A549 (cell line): ENCODE measurements around the gene CARD9. TPM values are rescaled to one million over a fixed set of nuclear protein-coding genes. Genes with fewer than 3 reads are reported as not detected.
A peak's percentile ranks its signal among the peaks of the same experiment; 100 is the strongest.

ENCODE experiments used
- ATAC-seq, 2 experiments: fragments of 200-7000 bp in 1 of 2; fragments of >200 bp in 1 of 2; cut with Nextera tagmentation in 1 of 2; cut with Tn5 transposase in 1 of 2; 3 replicates each; pipeline versions ENCODE4 v1.8.0 to v1.9.1; 2018 to 2020; ENCODE audit warnings: mild to moderate bottlenecking in 1 of 2, moderate library complexity in 1 of 2
- CTCF ChIA-PET: fragments of 300-600 bp; sonication (Branson Sonifier 250); formaldehyde crosslinking; extraction: SDS; loops from one replicate; lab custom pipeline; 2021; ENCODE audit warnings: antibody characterized with exemption, inconsistent platforms; lab: Yijun Ruan, JAX
- POLR2A ChIA-PET: fragments of 350-600 bp; formaldehyde crosslinking; extraction: SDS; loops from one replicate; lab custom pipeline; 2021; ENCODE audit warnings: antibody characterized with exemption, inconsistent platforms; lab: Yijun Ruan, JAX
- DNase-seq, 2 experiments: peaks; one replicate each; pipeline versions ENCODE4 v3.0.0 to v3.0.0-alpha.2; 2011 to 2016; ENCODE audit warnings: low read depth in 1 of 2, low spot score in 1 of 2
- FAIRE-seq: peaks from 2 replicates; lab custom pipeline; 2011; peaks lifted over from hg19 to GRCh38; lab: Jason Lieb, UNC
- H3K27ac ChIP-seq, 2 experiments: fragments of >200 bp; sonication (Bioruptor Twin); formaldehyde crosslinking; 3 replicates each; pipeline ENCODE4 v1.5.1; 2016 to 2017
- H3K4me1 ChIP-seq: fragments of >200 bp; sonication (Bioruptor Twin); formaldehyde crosslinking; 3 replicates; pipeline ENCODE4 v1.6.1; 2016
- H3K4me2 ChIP-seq: fragments of >200 bp; sonication (Bioruptor Twin); formaldehyde crosslinking; 3 replicates; pipeline ENCODE4 v1.6.1; 2016
- H3K4me3 ChIP-seq: fragments of >200 bp; sonication (Bioruptor Twin); formaldehyde crosslinking; 3 replicates; pipeline ENCODE4 v1.5.1; 2016
- H3K9me3 ChIP-seq: fragments of >200 bp; sonication (Bioruptor Twin); formaldehyde crosslinking; 3 replicates; pipeline ENCODE4 v1.6.1; 2016
- BCL3 ChIP-seq: fragments of >200 bp; sonication (Bioruptor Twin); formaldehyde crosslinking; IDR thresholded peaks from 3 replicates; pipeline ENCODE4 v1.6.1; 2016
- CTCF ChIP-seq: fragments of >200 bp; sonication (Bioruptor Twin); formaldehyde crosslinking; IDR thresholded peaks from 3 replicates; pipeline ENCODE4 v1.5.1; 2016
- EP300 ChIP-seq, 2 experiments: fragments of >200 bp; sonication (Bioruptor Twin); formaldehyde crosslinking; IDR thresholded peaks; 2 replicates in 1 of 2; 3 replicates in 1 of 2; pipeline ENCODE4 v1.6.1; 2016 to 2017
- ESRRA ChIP-seq: fragments of 150-350 bp; IDR thresholded peaks from 2 replicates; pipeline ENCODE4 v1.6.1; 2014; ENCODE audit warnings: mild to moderate bottlenecking, low read length, borderline replicate concordance
- FOSB ChIP-seq: fragments of 250-450 bp; sonication (Bioruptor Pico); IDR thresholded peaks from 2 replicates; pipeline ENCODE4 v1.5.0; 2020; ENCODE audit warnings: mild to moderate bottlenecking, moderate library complexity
- FOSL2 ChIP-seq, 2 experiments: fragments of 450-650 bp in 1 of 2; fragments of >200 bp in 1 of 2; sonication (Bioruptor Twin) in 1 of 2; formaldehyde crosslinking; IDR thresholded peaks; 2 replicates each; pipeline versions ENCODE4 v1.5.0 to v1.6.1; 2016 to 2020; ENCODE audit warnings: mild to moderate bottlenecking in 1 of 2, moderate library complexity in 1 of 2
- HDAC2 ChIP-seq: fragments of 200-600 bp; sonication (generic); IDR thresholded peaks from 2 replicates; pipeline ENCODE4 v1.6.1; 2016
- JUNB ChIP-seq: fragments of >200 bp; sonication (Bioruptor Twin); formaldehyde crosslinking; IDR thresholded peaks from 2 replicates; pipeline ENCODE4 v1.6.1; 2016
- KDM5A ChIP-seq: fragments of 200-600 bp; sonication (generic); IDR thresholded peaks from 2 replicates; pipeline ENCODE4 v1.6.1; 2016; ENCODE audit warnings: antibody characterized with exemption, mild to moderate bottlenecking
- MAFK ChIP-seq: fragments of 450-650 bp; IDR thresholded peaks from 2 replicates; pipeline ENCODE4 v1.6.1; 2014; ENCODE audit not compliant: partially characterized antibody
- MAX ChIP-seq: IDR thresholded peaks from 2 replicates; pipeline ENCODE4 v1.6.1; 2012
- MAZ ChIP-seq: fragments of 150-350 bp; IDR thresholded peaks from 2 replicates; pipeline ENCODE4 v1.6.1; 2014; ENCODE audit warnings: antibody characterized with exemption, low read depth, low read length, borderline replicate concordance
- NR3C1 ChIP-seq: fragments of >200 bp; sonication (Bioruptor Twin); formaldehyde crosslinking; IDR thresholded peaks from 3 replicates; pipeline ENCODE4 v1.6.1; 2017
- PHF8 ChIP-seq: fragments of 200-600 bp; sonication (generic); IDR thresholded peaks from 2 replicates; pipeline ENCODE4 v1.6.1; 2016; ENCODE audit warnings: low read depth, mild to moderate bottlenecking, antibody characterized with exemption, moderate library complexity, borderline replicate concordance
- POLR2AphosphoS2 ChIP-seq: conservative IDR thresholded peaks from 2 replicates; pipeline ENCODE4 v1.6.1; 2012; ENCODE audit warnings: low read length, improper control_type of control experiment, inconsistent platforms
- RAD21 ChIP-seq, 2 experiments: fragments of >200 bp in 1 of 2; sonication (Bioruptor Twin) in 1 of 2; formaldehyde crosslinking in 1 of 2; IDR thresholded peaks in 1 of 2; conservative IDR thresholded peaks in 1 of 2; 2 replicates in 1 of 2; 3 replicates in 1 of 2; pipeline ENCODE4 v1.6.1; 2012 to 2018; ENCODE audit warnings: inconsistent platforms in 1 of 2
- RARB ChIP-seq: fragments of 250-450 bp; sonication (Bioruptor Pico); IDR thresholded peaks from 2 replicates; pipeline ENCODE4 v1.8.0; 2021; ENCODE audit warnings: mild to moderate bottlenecking, moderate library complexity
- RCOR1 ChIP-seq: fragments of 150-350 bp; IDR thresholded peaks from 2 replicates; pipeline ENCODE4 v1.6.1; 2014; ENCODE audit warnings: antibody characterized with exemption, low read length, low read depth
- RFX5 ChIP-seq: fragments of 450-650 bp; IDR thresholded peaks from 2 replicates; pipeline ENCODE4 v1.7.1; 2014; ENCODE audit warnings: antibody characterized with exemption, mild to moderate bottlenecking, moderate library complexity
- RNF2 ChIP-seq: fragments of 200-600 bp; sonication (generic); IDR thresholded peaks from 2 replicates; pipeline ENCODE4 v1.6.1; 2016; ENCODE audit warnings: low read depth, mild to moderate bottlenecking, antibody characterized with exemption, moderate library complexity, borderline replicate concordance
- SMC3 ChIP-seq: fragments of >200 bp; sonication (Bioruptor Twin); formaldehyde crosslinking; IDR thresholded peaks from 3 replicates; pipeline ENCODE4 v1.6.1; 2018; ENCODE audit warnings: inconsistent platforms
- WGBS: methylation state at CpG from one replicate; pipeline ENCODE4 v1.1.6; 2017; ENCODE audit errors: missing lambda C conversion rate; 5-methylcytosine and 5-hydroxymethylcytosine counted together
- polyA plus RNA-seq, 4 experiments: library from polyadenylated mRNA; depleted of rRNA in 3 of 4; stranded (reverse); fragments of >200 nt; fragmentation: RNase III in 1 of 4; extraction: RNeasy Plus Mini Kit Qiagen cat#74134 plus additional on column Dnase treatment in 1 of 4; gene quantifications; 2 replicates in 3 of 4; 3 replicates in 1 of 4; pipeline ENCODE4 v1.2.3, GENCODE V29; 2011 to 2017
- TF ChIP-seq, protein P1 (sequence below): IDR thresholded peaks from 2 replicates; pipeline ENCODE4 v1.6.1; 2012
- TF ChIP-seq, protein P2 (sequence below): IDR thresholded peaks from 2 replicates; pipeline ENCODE4 v1.6.1; 2012; ENCODE audit warnings: low read depth, borderline replicate concordance

Gene CARD9
- polyA plus RNA-seq, 2 of the 4 experiments (the other 2 are of a cell fraction): 0.21 to 0.94 TPM

DNA sequence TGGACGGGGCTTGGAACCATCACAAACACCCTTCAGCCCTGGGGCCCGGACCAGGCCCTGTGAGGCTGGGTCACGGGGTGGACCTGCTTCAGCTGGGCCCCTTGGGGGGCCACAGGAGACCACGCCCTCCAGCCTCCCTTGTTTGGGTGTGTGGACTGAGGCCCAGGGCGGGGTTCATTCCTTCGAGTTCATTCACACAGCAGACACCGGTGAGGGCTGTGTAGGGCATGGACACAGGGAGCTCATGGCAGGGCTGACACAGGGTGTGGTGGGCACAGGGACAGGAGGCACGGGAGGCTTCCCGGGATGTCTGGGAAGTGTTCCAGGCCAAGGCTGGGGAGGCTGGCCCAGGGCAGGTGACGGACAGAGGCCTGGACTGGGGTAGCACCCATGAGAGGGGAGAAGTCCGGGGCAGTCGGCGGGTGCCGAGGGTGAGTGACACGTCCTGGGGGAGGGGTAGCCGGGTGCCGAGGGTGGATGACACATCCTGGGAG lies 18.8 kb downstream of the CARD9 start:
- DNase-seq: peak; percentile 23 to 52
- CTCF ChIA-PET: interaction anchor here (1.2 to 3.2 kb wide), 6 partner anchors 9 to 135 kb away, joined by 3 to 15 read pairs (median 6); partner anchors contain the start of gene DNLZ
- TF ChIP-seq MAZ: no peak
- TF ChIP-seq JUNB: no peak
- TF ChIP-seq RAD21 (conservative IDR thresholded peaks at IDR 0.05 in 1 of 2, IDR thresholded peaks at IDR 0.05 in 1 of 2): no peak
- TF ChIP-seq, protein P1, sequence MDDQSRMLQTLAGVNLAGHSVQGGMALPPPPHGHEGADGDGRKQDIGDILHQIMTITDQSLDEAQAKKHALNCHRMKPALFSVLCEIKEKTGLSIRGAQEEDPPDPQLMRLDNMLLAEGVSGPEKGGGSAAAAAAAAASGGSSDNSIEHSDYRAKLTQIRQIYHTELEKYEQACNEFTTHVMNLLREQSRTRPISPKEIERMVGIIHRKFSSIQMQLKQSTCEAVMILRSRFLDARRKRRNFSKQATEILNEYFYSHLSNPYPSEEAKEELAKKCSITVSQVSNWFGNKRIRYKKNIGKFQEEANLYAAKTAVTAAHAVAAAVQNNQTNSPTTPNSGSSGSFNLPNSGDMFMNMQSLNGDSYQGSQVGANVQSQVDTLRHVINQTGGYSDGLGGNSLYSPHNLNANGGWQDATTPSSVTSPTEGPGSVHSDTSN: no peak
- TF ChIP-seq NR3C1: no peak
- no peak for TF ChIP-seq RNF2
- TF ChIP-seq PHF8: no peak
- no peak for TF ChIP-seq RARB (CRISPR knock-in tag)
- no peak for TF ChIP-seq RCOR1
- no peak for TF ChIP-seq POLR2AphosphoS2

DNA sequence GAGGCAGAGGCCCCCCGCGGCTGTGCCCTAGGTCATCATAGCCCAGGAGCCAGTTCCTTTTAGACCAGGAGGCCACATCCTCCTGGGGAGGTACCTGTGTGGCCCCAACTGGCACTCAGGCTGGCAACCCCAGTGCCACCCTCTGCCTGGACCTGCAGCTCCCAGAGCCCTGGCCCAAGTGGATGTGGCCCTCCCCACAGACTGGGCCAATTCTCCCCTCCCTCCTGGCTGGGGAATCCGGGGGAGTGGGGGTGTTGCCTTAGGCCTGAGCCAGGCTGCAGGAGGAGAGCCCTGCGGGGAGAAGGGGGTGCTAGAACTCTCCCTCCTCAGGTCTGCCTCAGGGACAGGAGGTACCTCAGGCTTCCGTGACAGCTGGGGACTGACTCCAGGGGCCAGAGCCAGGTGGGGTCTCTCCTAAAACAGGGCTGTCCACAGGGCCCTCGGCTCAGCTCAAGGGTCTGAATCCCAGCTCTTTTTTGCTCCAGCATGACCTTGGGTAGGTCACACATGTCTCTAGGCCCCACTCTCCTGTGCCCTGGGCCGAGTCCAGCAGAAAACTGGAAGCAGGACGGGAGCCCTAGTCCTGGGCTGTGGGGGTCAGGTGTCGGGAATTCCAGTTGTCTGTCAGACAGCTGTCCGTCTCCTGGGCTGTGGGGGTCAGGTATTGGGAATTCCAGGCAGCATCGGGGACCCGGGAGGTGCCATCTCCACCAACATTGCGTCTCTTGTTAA lies 19.5 kb downstream of the CARD9 start:
- WGBS: 86% methylated on average over 8 of the region's 13 CpGs

More for the DNA sequence above, 18.8 kb downstream of the CARD9 start:
- peak overlapping the region in 1 of 2 experiments; percentile 66; a peak in 3 of 6 replicates for H3K27ac ChIP-seq
- FAIRE-seq (no peak), ATAC-seq (peak; percentile 12 to 51; a peak in 5 of 6 replicates)
- H3K9me3 ChIP-seq: no peaks in the 10 kb centered on the region
- WGBS: 13% methylated on average over 7 of the region's 17 CpGs
- H3K4me1 ChIP-seq: peaks cover 27% of the 10 kb centered on the region
- POLR2A ChIA-PET: interaction anchor here (1.8 kb wide), 1 partner anchor 9 kb away, joined by 25 read pairs; the partner anchor contains the start of gene DNLZ
- no peak overlapping the region for H3K4me3 ChIP-seq
- H3K4me2 ChIP-seq: peak overlapping the region; percentile 66

More for the DNA sequence above, 19.5 kb downstream of the CARD9 start:
- Histone ChIP-seq H3K9me3 (no peaks in the 10 kb centered on the region), H3K4me3 (no peak overlapping the region), H3K4me1 (peaks cover 27% of the 10 kb centered on the region), H3K27ac (peak overlapping the region in 1 of 2 experiments; percentile 66; a peak in 3 of 6 replicates), H3K4me2 (no peak overlapping the region; the same call in 2 of the 3 replicates)
- CTCF ChIA-PET: interaction anchor here (1.2 to 3.2 kb wide), 5 partner anchors 8 to 47 kb away, joined by 3 to 15 read pairs (median 6); partner anchors contain the start of gene DNLZ
- POLR2A ChIA-PET: interaction anchor here (1.8 kb wide), 1 partner anchor 9 kb away, joined by 25 read pairs; the partner anchor contains the start of gene DNLZ
- FAIRE-seq (no peak), ATAC-seq (peak; percentile 5 to 11; a peak in 4 of 6 replicates), DNase-seq (no peak)
- TF ChIP-seq MAFK: no peak
- no peak for TF ChIP-seq FOSB (CRISPR knock-in tag)
- TF ChIP-seq, protein P2, sequence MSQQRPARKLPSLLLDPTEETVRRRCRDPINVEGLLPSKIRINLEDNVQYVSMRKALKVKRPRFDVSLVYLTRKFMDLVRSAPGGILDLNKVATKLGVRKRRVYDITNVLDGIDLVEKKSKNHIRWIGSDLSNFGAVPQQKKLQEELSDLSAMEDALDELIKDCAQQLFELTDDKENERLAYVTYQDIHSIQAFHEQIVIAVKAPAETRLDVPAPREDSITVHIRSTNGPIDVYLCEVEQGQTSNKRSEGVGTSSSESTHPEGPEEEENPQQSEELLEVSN: no peak
- TF ChIP-seq ESRRA: no peak
- no peak for TF ChIP-seq EP300 (IDR thresholded peaks at IDR 0.05)
- TF ChIP-seq MAZ: no peak
- no peak for TF ChIP-seq SMC3
- no peak for TF ChIP-seq HDAC2
- no peak for TF ChIP-seq CTCF
- no peak for TF ChIP-seq KDM5A
- TF ChIP-seq BCL3: no peak
- TF ChIP-seq JUNB: no peak
- TF ChIP-seq MAX: no peak
- TF ChIP-seq RFX5: no peak
- TF ChIP-seq FOSL2 (IDR thresholded peaks at IDR 0.05): no peak
- no peak for TF ChIP-seq FOSL2 (CRISPR knock-in tag; IDR thresholded peaks at IDR 0.05)
